ENCODE data around the gene UBE2E2. TPM values are rescaled to one million over a fixed set of nuclear protein-coding genes. Genes with fewer than 3 reads are reported as not detected.

Gene UBE2E2
- total and polyA plus RNA-seq, 2 experiments from 2014 or later: 29.0 to 75.4 TPM

GRCh38 chr3:23252122-23252521 is 49.0 kb downstream of the UBE2E2 start:
- Histone ChIP-seq H3K9me3 (ENCODE audit: low read depth) (no peaks in the 10 kb centered on the region), H3K4me3 (no peak overlapping the region), H3F3A (ENCODE audit: insufficient read depth) (0 out of 2 replicates have a peak, but pooled peaks cover 4% of the 10 kb centered on the region), H3K9me2 (ENCODE audit: insufficient read depth) (no peaks in the 10 kb centered on the region), H2AFZ (no peak overlapping the region), H3K4me2 (ENCODE audit: unreplicated experiment) (no peak overlapping the region), H3K27ac (no peak overlapping the region), H3K27me3 (replicated peaks; ENCODE audit: insufficient read depth) (no peaks in the 10 kb centered on the region), H4K20me1 (ENCODE audit: insufficient read depth) (no peaks in the 10 kb centered on the region), H3K4me1 (ENCODE audit: insufficient read depth) (peaks cover 16% of the 10 kb centered on the region; the same call in 1 of the 2 replicates), H3K36me3 (ENCODE audit: low read depth) (no peaks in the 10 kb centered on the region), H3K9ac (no peak overlapping the region), H3K79me2 (ENCODE audit: insufficient read depth) (peaks cover 53% of the 10 kb centered on the region)
- TF ChIP-seq EZH2 (IDR thresholded peaks at IDR 0.05; ENCODE audit: insufficient read depth, poor library complexity, severe bottlenecking) (no peak), EZH2phosphoT487 (IDR thresholded peaks at IDR 0.05; ENCODE audit: insufficient read depth, low read depth) (no peak)
- DNase-seq: peak; percentile 32
- 9 to 50% methylated on average over 1 of the region's 1 CpG for WGBS, 2 experiments (ENCODE audit: low coverage in 1 of 2, low lambda C conversion rate in 2 of 2, missing lambda C conversion rate in 2 of 2)
- in situ Hi-C loops (cut with MboI): no loop called here

GRCh38 chr3:23253214-23253613 is 50.1 kb downstream of the UBE2E2 start:
- H3K4me1 ChIP-seq (ENCODE audit: insufficient read depth): peaks cover 16% of the 10 kb centered on the region; the same call in 1 of the 2 replicates
- no peak overlapping the region for H3K4me2 ChIP-seq (ENCODE audit: unreplicated experiment)
- H3K9me2 ChIP-seq (ENCODE audit: insufficient read depth): no peaks in the 10 kb centered on the region
- no peaks in the 10 kb centered on the region for H4K20me1 ChIP-seq (ENCODE audit: insufficient read depth)
- no peaks in the 10 kb centered on the region for H3K27me3 ChIP-seq (replicated peaks; ENCODE audit: insufficient read depth)
- no peak for DNase-seq
- no peak overlapping the region for H3K27ac ChIP-seq
- no peak for TF ChIP-seq EZH2 (IDR thresholded peaks at IDR 0.05; ENCODE audit: insufficient read depth, poor library complexity, severe bottlenecking)
- no peak overlapping the region for H2AFZ ChIP-seq
- peaks cover 54% of the 10 kb centered on the region for H3K79me2 ChIP-seq (ENCODE audit: insufficient read depth)
- no peak overlapping the region for H3K9ac ChIP-seq
- no peaks in the 10 kb centered on the region for H3K36me3 ChIP-seq (ENCODE audit: low read depth)
- H3K4me3 ChIP-seq: no peak overlapping the region
- no peaks in the 10 kb centered on the region for H3K9me3 ChIP-seq (ENCODE audit: low read depth)
- in situ Hi-C loops (cut with MboI): no loop called here
- 0 out of 2 replicates have a peak, but pooled peaks cover 4% of the 10 kb centered on the region for H3F3A ChIP-seq (ENCODE audit: insufficient read depth)

GRCh38 chr3:23254282-23254681 is 51.2 kb downstream of the UBE2E2 start:
- Histone ChIP-seq H3F3A (ENCODE audit: insufficient read depth) (0 out of 2 replicates have a peak, but pooled peaks cover 4% of the 10 kb centered on the region), H3K27ac (no peak overlapping the region), H3K9me2 (ENCODE audit: insufficient read depth) (no peaks in the 10 kb centered on the region), H3K4me2 (ENCODE audit: unreplicated experiment) (no peak overlapping the region), H3K9ac (no peak overlapping the region), H3K27me3 (replicated peaks; ENCODE audit: insufficient read depth) (no peaks in the 10 kb centered on the region), H3K79me2 (ENCODE audit: insufficient read depth) (peaks cover 65% of the 10 kb centered on the region), H3K36me3 (ENCODE audit: low read depth) (no peaks in the 10 kb centered on the region), H3K9me3 (ENCODE audit: low read depth) (no peaks in the 10 kb centered on the region), H4K20me1 (ENCODE audit: insufficient read depth) (no peaks in the 10 kb centered on the region), H3K4me1 (ENCODE audit: insufficient read depth) (peaks cover 16% of the 10 kb centered on the region; the same call in 1 of the 2 replicates), H2AFZ (no peak overlapping the region), H3K4me3 (no peak overlapping the region)
- in situ Hi-C loops (cut with MboI): no loop called here
- no peak for DNase-seq
- TF ChIP-seq EZH2 (IDR thresholded peaks at IDR 0.05; ENCODE audit: insufficient read depth, poor library complexity, severe bottlenecking) (no peak), EZH2phosphoT487 (IDR thresholded peaks at IDR 0.05; ENCODE audit: insufficient read depth, low read depth) (no peak)
- 81 to 86% methylated on average over 2 of the region's 2 CpGs for WGBS, 2 experiments (ENCODE audit: low coverage in 1 of 2, low lambda C conversion rate in 2 of 2, missing lambda C conversion rate in 2 of 2)

GRCh38 chr3:23254835-23255234 is 51.7 kb downstream of the UBE2E2 start:
- Histone ChIP-seq H3K79me2 (ENCODE audit: insufficient read depth) (peaks cover 71% of the 10 kb centered on the region), H3K9ac (no peak overlapping the region), H3K9me2 (ENCODE audit: insufficient read depth) (no peaks in the 10 kb centered on the region), H3K4me1 (ENCODE audit: insufficient read depth) (peaks cover 16% of the 10 kb centered on the region; the same call in 1 of the 2 replicates), H3K36me3 (ENCODE audit: low read depth) (no peaks in the 10 kb centered on the region), H3K27me3 (replicated peaks; ENCODE audit: insufficient read depth) (no peaks in the 10 kb centered on the region), H3K27ac (no peak overlapping the region), H4K20me1 (ENCODE audit: insufficient read depth) (no peaks in the 10 kb centered on the region), H2AFZ (no peak overlapping the region), H3F3A (ENCODE audit: insufficient read depth) (0 out of 2 replicates have a peak, but pooled peaks cover 4% of the 10 kb centered on the region), H3K9me3 (ENCODE audit: low read depth) (no peaks in the 10 kb centered on the region), H3K4me2 (ENCODE audit: unreplicated experiment) (no peak overlapping the region), H3K4me3 (no peak overlapping the region)
- TF ChIP-seq EZH2 (IDR thresholded peaks at IDR 0.05; ENCODE audit: insufficient read depth, poor library complexity, severe bottlenecking): no peak
- no peak for TF ChIP-seq EZH2phosphoT487 (IDR thresholded peaks at IDR 0.05; ENCODE audit: insufficient read depth, low read depth)
- DNase-seq: no peak
- WGBS, 2 experiments (ENCODE audit: low coverage in 1 of 2, low lambda C conversion rate in 2 of 2, missing lambda C conversion rate in 2 of 2): 84 to 98% methylated on average over 3 of the region's 3 CpGs
- in situ Hi-C loops (cut with MboI): no loop called here
